ENCODE data around the gene TSPAN2.

Gene TSPAN2

DNA sequence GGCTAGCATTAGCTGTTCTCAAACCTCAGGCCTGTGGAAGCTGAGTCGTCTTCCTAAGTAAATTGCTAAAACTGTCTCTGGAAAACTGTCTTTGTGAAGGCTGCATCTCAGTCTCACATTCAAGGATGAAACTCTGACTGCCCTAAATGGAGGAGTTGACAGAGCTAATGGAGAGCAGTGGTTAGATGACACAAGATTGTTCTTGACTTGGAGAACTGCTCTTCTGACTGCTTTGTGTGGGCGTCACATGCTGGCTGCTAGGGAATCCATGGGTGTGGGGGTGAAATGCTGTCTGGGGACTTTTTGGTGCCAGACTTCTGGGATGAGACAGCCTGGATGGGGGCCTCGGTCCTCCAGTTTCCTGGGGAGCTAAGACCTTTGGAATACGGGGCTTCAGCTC is 24.5 kb upstream of the TSPAN2 start:
- no peak for DNase-seq (ENCODE audit: low read depth)

DNA sequence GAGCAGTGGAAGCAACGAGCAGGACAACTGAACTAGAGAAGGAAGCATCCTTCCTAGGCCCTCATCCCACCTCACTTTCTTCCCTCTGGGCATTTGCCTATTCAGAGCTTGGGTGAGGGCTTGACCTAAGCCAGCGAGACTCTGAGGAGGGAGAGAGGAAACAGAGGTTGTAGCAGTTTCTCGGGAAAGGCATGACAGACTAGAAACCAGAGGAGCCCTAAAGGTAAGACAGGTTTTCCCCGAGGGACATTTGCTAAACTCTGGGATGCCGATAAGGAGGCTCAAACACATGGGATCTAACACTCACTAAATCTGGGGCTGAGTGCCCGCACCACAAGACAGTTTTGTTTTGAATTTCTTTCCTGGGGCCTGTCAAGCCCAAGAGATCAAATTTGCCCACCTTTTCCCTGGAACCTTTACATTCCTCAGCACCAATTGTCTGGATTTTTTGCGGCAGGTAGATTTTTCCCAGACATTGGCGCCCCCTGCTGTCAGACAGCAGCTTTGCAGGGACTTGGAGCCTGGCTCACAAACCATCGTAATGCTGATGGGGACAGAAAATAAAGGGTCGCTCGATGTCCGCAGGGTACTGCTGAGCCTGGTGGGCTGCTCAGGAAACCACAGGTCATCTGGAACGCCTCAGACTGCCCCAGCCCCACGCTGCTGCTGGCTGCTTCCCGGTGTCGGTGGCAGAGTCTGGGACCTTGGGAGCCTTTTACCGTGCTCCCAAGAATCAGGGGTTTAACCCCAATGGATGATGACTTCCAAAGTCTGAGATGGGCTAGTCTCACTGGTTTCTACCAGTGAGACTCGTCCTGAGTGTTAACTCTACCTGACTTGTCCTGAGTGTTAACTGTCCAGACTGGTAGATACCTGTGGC is 23.4 kb upstream of the TSPAN2 start:
- DNase-seq (ENCODE audit: low read depth): no peak

DNA sequence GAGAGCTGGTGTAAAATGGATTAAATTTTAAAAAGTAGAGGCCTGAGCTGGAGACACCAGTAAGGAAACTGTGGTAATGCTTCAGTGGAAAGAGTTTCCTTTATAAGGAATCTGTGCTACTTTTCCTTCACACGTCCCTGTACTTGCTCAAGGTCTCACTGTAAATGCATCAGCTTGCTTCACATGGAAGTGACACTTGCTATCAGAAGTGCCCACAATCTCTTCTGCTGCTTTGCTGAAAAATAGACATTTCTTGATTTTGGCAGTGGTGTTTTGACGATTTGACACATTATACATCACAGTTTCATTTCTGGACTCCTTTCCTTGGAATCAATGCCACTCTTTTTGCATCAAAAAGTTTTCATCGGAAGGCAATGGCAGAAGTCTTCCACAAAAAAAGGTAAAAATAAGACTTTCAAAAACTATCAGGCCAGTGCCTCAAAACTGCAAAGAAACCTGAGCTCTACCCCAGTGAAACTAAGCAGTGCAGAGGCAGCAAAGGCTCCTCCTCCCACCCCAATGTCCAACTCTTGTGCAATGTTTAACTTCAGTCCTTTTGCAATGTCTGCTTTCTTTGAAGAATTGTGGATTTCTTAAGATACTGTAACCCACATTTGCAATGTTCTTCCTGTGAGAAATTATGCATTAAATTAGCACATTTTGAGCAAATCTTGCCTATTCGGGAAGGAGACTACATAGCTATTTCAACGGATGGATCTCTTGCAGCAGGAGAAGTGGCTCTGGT is 18.4 kb upstream of the TSPAN2 start:
- DNase-seq (ENCODE audit: low read depth): no peak

DNA sequence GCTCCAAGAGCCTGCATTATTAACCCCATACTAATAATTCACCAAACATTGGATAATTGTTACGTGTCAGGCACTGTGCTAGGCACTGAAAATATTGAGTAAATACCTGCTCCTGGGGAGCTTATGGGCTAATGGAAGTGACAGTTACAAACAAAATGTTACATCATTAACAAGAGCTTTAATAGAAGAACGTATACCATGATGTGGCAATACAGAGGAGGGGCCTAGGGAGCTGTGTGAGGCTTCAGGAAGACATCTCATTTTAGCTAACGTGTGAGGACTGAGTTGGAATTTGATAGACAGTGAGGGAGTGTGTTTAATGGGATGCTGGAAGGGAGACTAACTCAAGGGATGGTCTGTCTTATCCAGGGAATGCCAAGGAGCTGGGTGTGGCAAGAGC is 16.5 kb upstream of the TSPAN2 start:
- no peak for DNase-seq (ENCODE audit: low read depth)

DNA sequence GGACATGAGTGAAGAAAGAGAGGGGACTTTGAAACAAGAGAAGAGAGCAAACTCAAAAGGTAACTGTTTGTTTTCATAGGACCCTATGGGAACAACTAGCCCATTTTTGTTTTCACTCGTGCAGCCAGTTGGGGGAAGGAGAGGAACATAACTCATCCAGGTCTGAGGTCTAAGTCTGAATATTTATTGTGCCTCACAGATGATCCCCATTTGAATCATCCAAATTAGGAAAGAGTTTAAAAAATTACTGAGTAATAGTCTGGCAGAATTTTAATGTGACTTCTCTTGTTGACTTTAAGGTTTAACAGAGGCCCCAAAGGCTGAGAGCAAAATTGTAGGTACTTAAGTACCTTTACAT is 10.4 kb upstream of the TSPAN2 start:
- DNase-seq (ENCODE audit: low read depth): no peak

DNA sequence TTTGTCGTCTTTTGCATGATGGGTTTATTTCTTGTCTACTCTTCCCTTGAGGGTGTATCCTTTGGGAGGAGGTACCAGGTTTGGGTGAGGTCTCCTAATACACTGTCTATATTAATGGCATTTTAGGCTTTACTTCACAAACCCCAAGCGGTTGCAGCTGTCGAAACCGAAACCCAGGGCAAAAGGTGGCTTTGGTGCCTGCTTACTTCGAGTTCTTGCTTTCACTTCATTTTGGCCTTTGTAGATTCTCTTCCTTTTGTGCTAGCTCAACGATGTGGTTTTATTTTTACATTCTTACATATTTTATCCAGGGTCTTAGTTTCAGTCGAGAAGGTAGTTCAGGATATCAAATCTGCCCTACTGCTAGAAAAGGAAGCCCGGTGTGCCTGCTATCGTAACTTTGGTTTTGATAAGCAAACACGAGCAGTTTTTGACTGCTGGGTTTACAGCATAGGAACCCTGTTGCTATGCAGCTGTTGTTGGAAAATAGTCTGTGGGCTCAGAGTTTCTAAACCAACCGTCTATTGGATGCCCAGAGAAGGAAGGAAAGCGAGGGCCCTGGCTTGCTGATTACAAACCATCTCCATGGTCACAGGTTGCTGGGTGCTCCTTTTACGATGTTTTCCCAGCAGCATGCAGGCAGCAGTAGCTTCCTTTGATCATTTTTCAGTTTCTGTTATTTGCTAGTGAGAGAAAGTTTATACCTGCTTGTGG is 9.8 kb upstream of the TSPAN2 start:
- DNase-seq (ENCODE audit: low read depth): no peak

DNA sequence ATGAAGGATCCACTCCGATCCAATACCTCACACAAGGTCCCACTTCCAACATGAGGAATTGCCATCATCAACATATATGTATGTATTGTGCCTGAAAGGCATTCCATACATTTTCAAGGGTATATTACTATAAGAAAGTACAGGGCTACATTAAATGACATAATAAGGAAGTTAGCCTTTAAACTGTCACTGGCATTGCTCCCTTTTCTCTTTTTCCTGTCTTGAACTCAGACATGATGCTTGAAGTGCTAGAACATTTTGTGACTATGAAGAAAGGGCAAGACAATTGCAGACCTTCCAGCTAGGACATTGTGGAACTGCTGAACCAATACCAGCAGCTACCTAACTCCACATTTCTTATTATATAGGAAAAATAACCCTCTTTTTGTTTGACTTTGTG is 2.9 kb upstream of the TSPAN2 start:
- no peak for DNase-seq (ENCODE audit: low read depth)

DNA sequence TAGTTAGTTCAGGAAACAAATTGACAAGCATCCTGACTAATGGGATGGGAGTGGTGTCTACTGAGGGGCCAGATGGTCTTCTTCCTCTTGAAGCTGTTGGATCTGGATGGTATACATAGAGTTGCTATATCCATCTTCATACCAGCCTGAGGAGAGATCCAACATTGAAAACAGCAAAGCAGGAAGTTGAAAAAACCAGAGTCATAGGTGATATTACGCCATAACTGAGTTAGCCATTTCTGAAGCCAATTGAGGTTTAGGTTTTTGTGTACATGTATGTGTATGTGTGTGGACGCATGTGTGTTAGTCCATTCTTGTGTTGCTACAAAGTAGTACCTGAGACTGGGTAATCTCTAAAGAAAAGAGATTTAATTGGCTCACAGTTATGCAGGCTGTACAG is 2.3 kb upstream of the TSPAN2 start:
- no peak for DNase-seq (ENCODE audit: low read depth)

DNA sequence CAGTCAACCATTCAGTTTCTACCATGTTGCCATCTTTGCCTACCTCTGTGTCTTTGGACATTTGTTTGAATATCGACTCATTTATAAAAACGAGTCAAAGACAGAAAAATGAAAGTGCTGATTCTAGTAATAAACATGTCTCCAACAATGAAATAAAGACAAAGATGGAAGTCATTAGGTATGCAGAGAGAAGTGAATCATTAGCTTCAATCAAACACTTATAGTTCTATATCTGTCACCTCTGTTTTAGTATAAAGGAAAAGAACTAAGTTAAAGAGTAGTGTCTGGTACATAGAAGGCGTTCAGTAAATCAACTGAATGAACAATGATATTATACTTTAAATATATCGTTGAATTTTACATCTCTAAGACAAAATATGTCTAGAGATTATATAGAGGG is 1.7 kb upstream of the TSPAN2 start:
- no peak for DNase-seq (ENCODE audit: low read depth)

DNA sequence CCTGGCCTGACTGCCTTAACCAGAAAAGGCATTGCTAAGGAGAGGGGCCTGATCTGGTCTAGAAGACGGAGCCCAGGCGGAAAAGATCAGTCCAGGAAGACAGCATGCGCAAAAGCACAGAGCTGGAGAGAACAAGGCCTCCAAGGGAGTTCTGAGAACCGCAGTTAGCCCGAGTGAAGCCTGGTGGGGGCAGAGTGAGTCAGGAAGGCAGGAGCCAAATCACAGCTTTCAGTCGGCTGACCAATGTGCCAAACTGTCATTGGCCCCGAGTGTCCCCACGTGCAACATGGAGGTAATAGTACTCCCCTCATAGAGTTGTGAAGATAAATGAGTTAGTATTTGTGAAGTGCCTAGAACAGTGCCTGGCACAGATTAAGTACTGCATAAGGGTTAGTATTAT is 1.2 kb upstream of the TSPAN2 start:
- no peak for DNase-seq (ENCODE audit: low read depth)

DNA sequence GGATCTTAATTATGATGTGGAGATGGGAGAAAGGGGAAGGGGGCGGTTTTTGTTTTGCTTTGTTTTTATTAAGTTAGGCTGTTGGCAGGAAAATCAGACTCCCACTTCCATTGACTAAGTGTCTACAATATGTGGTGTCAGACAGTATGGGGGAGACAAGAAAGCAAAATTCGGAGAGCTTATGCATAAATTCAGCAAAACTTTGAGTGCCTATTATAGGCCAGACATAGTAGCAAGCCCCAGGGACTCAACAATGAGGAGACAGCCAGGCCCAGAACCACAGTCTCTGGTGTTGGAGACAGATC is 835 bp upstream of the TSPAN2 start:
- DNase-seq (ENCODE audit: low read depth): no peak

DNA sequence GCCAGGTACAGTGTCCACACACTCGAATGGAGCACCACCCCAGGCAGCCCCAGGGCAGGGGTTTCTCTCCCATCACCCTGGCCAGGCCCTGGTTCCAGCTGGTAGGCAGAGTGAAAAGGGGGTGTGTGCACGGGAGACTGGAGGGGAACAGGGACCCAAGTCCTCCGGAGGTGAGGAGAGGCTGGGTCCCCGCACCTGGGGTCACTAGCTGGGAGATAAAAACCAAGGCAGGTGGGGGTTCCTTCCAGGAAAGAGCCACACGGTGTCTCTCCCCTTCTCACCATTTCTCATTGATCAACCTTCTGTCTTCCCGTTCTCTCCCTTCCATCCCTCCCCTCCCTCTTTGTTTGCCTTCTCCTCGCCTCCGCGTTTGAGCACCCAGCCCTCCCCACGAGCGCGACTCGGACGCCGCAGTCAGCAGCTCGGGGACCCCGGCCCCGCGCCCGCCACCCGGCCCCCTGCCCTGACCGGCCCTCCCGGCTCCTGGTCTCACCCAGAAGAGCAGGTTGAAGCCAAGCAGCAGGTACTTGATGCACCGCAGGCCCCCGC is 358 bp downstream of the TSPAN2 start:
- DNase-seq (ENCODE audit: low read depth): no peak

DNA sequence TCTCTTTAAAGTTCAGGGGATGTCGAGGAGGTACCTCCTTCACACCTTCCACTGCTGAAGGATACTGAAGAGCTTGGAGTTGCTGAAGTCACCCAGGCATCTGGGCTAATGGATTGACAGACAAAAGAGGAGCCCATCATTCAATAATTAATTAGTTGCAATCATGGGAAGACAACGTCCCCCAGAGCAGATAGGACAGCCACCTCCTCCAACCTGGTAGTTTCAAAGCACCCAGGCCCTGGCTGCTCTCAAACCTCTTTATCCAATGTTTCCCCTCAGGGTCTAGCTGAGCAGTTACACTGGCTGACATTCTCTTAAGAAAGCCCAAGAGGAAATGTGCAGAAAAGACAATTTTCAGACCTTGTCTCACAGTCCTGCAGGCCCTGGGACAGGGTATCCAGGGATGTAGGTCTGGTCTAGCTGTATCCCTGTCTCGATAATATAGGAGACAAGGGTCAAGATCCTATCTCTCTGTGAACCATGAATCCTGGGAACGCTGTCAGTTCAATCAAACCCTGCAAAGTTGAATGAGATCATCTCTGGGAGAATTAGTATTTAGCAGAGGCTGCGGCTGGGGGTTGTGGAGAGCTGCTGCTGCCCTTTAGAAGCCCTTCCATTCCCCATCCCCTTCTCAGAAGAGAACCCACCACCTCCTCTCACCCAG is 1.1 kb downstream of the TSPAN2 start:
- DNase-seq (ENCODE audit: low read depth): no peak

DNA sequence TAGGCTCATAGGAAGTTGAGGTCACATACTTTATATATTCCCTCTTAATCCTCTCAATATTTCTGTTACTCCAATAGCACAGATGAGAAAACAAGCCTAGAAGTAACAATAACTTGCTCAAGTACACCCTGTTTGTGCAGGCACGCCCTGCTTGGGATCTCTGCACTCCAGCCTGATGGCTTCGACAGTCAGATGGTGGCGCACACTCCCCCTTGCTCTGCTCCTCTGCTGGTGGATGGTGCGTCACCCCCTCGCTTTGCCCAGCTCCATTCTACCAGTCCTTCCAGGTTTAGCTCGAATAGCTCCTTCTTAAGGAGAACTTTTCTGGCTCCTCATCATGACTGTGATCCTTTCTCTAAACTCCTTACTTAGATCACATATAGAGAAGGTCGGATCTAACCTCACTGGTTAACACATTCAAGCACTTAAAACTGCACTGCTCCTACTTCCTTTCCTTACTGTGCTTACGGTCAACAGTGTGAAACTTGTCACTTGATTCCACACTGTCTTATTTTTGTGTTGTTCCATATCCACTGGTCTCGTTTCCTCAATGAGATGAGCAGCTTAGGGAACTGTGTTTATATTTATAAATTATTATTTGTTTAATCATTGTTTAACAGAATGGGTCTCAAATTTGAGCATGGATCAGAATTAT is 3.0 kb downstream of the TSPAN2 start:
- no peak for DNase-seq (ENCODE audit: low read depth)

DNA sequence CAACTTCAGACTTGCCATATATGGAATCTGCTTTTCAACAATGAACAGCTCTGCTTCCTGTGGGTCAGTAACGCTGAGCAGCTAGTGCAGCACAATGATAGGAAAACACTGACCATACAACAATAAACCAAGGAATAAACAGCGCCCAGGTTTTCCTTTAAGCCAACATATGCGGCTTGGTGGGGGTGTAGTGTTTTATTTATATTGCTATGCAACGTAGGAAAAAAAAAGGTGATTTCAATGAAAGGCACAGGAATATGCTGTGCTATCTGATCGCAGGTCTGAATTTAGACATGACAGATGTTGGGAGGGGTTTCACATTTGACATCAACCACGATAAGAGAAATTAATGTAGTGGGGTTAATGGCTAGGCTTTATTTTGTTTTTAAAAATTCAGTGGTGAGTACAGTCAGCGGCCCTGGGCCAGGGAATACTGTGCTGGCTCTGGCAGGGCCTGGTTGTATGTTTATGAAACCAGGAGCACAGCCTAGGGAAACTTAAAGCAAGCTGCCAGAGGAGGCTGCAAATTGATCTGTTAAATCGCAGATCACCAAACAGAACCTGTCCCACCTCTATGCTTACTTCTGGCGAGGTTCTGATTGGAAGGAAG is 4.3 kb downstream of the TSPAN2 start:
- DNase-seq (ENCODE audit: low read depth): no peak

DNA sequence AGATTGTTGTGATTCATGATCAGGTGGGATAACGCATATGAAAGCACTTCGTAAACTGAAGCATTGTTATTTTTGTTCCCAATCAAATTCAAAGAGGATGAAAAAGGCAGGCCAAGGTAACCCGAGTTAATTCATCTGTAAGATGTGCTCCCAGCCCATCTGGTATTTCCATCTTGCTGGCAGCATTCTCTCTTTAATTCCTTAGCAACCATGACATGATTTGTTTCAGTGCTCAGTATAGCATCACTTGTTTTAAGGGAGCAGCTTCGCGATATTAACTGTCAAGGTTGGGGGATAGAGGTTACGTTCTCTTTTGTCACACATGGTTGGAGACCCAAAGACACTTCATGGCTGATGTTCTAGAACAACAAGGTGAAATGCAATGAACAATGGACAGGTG is 6.4 kb downstream of the TSPAN2 start:
- no peak for DNase-seq (ENCODE audit: low read depth)

DNA sequence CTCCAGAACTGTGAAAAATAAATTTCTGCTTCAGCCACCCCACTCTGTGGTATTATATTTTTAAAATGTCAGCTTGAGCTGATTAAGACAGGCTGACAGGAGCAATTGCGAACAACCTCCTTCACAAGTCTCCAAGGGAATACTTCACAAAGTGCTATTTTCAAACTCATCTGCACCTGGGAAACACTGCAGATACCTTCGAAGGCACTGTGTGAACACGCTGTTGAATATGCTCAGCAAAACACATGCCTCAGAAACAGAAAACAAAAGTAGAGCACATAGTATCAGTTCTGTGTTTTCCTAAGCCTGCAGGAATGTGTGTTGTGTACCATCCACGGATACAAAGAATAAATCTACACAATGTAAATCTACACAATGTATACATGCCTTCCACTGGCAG is 10.6 kb downstream of the TSPAN2 start:
- DNase-seq (ENCODE audit: low read depth): no peak

DNA sequence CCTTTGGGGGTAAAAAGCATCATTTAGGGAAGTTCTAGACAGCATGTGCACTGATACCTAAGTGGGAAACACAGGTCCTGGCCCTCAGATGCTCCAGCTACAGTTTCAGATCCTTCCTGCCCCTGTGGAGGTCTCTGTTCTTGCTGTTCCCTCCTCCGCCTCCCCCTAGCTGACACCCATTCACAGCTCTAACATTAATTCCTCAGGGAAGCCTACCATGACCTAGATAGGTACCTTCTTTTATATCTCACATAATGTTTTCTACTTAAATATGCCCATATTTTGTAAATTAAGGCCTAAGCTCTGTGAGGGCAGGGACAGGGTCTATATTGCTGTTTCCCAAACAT is 11.3 kb downstream of the TSPAN2 start:
- no peak for DNase-seq (ENCODE audit: low read depth)

DNA sequence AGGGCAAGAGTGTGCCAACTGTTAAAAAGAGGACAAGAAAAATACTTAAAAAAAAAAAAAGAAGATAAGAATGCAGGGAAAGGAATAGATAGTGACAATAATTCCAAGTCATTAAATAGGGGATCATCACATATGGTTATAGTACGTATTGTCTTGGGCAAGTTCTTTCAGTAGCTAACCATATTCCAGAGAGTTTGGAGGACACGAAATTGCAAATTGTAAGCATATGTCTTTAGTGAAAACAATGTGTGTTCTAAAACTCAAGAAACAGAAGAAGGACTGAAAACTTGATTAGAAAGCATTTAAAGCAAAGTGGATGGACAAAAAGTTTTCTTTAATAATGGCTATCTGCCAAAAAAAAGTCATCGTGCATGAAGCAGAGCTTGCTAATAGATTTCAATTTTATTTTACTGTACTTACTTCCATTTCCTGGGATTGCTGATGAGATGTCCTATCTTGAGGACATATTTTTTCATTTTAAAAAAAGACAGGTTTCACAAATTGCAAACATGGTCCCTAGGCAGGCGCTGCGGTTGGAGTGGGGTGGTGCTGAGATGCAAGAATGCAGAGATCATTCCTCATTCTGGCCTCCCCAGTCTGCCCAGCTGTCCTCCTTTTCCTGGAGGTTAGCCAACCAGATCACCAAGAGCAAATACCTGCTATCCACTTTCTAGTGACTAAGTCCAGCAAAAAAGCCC is 11.9 kb downstream of the TSPAN2 start:
- no peak for DNase-seq (ENCODE audit: low read depth)

DNA sequence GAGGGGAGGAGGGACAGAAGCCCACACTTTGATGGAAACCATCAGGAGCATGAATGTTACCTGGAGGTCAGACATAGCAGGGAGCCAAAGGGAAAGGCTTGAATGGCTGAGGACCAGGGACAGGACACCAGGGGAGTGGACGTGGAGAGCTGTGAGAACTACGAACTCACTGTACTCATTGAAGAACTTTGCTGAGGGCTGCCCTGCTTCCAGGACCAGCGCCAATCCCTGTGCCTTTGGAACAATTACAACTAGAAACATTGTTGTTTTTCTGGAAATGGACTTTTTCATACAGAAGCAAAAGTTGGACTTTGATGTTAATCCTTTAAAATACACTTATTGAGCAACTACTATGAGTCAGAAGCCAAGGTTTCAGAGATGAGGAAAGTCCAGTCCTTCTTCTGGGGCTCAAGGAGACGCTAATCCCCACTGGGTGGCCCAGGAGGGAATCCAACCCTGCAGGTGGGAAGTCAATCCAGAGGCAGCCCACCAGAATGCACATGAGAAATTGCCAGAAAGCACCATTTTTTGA is 12.9 kb downstream of the TSPAN2 start:
- DNase-seq (ENCODE audit: low read depth): no peak
